Ectodermal cell (in vitro differentiated cells): ENCODE results near the gene GID8.

Experiments used
- H3K27ac ChIP-seq: 2 replicates; pipeline ENCODE4 v1.7.0; 2013; ENCODE audit warnings: mild to moderate bottlenecking, low read depth, low read length; ENCODE audit not compliant: insufficient read depth, poor library complexity, severe bottlenecking
- H3K27me3 ChIP-seq: 2 replicates; pipeline ENCODE4 v1.7.0; 2013; ENCODE audit warnings: mild to moderate bottlenecking, low read length; ENCODE audit not compliant: insufficient read depth, control insufficient read depth, poor library complexity, severe bottlenecking
- H3K36me3 ChIP-seq: one replicate; pipeline ENCODE4 v1.7.0; 2013; ENCODE audit warnings: low read length; ENCODE audit not compliant: control insufficient read depth, insufficient read depth
- H3K4me1 ChIP-seq: one replicate; pipeline ENCODE4 v1.7.0; 2013; ENCODE audit warnings: low read length; ENCODE audit not compliant: control insufficient read depth, insufficient read depth
- H3K4me3 ChIP-seq: 2 replicates; pipeline ENCODE4 v1.7.0; 2013; ENCODE audit warnings: low read depth, low read length, control low read depth; ENCODE audit not compliant: insufficient read depth
- H3K9me3 ChIP-seq: 2 replicates; pipeline ENCODE4 v1.7.0; 2013; ENCODE audit warnings: mild to moderate bottlenecking, low read length, moderate library complexity; ENCODE audit not compliant: control insufficient read depth
- WGBS, 2 experiments: methylation state at CpG; one replicate each; pipeline ENCODE4 v1.1.7; 2013; ENCODE audit warnings: missing lambda C conversion rate in 2 of 2; 5-methylcytosine and 5-hydroxymethylcytosine counted together

GID8 gene

GRCh38 chr20:62970307-62971210, 32.6 kb downstream of the GID8 start:
- Histone ChIP-seq H3K4me3 (no peak overlapping the region), H3K4me1 (peaks cover 22% of the 10 kb centered on the region), H3K9me3 (no peaks in the 10 kb centered on the region), H3K36me3 (no peaks in the 10 kb centered on the region), H3K27ac (no peak overlapping the region), H3K27me3 (peaks cover 40% of the 10 kb centered on the region)
- WGBS, 2 experiments: 76 to 77% methylated on average over 33 of the region's 33 CpGs

DNA sequence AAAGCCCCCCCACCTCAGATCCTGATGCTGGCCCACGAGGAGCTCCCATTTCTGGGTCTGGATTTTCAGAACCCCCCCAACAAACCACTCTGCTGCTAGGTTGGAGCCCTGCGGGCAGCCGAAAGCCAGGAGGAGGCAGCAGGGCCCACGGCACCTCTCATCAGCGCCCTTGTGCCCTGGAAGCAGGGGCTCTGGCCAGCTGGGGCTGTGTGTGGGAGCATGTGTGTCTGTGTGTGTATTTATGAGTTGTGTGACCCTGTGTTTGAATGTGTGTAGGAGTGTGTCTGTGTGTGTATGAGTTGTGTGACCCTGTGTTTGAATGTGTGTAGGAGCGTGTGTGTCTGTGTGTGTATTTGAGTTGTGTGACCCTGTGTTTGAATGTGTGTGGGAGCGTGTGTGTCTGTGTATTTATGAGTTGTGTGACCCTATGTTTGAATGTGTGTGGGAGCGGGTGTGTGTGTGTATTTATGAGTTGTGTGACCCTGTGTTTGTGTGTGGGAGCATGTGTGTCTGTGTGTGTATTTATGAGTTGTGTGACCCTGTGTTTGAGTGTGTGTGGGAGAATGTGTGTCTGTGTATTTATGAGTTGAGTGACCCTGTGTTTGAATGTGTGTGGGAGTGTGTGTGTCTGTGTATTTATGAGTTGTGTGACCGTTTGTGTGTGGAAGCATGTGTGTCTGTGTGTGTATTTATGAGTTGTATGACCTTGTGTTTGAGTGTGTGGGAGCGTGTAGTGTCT, 33.4 kb downstream of the GID8 start:
- H3K9me3 ChIP-seq: no peaks in the 10 kb centered on the region
- 77 to 78% methylated on average over 10 of the region's 10 CpGs for WGBS, 2 experiments
- peaks cover 22% of the 10 kb centered on the region for H3K4me1 ChIP-seq
- no peak overlapping the region for H3K4me3 ChIP-seq
- H3K36me3 ChIP-seq: no peaks in the 10 kb centered on the region
- H3K27ac ChIP-seq: no peak overlapping the region
- H3K27me3 ChIP-seq: peaks cover 45% of the 10 kb centered on the region

DNA sequence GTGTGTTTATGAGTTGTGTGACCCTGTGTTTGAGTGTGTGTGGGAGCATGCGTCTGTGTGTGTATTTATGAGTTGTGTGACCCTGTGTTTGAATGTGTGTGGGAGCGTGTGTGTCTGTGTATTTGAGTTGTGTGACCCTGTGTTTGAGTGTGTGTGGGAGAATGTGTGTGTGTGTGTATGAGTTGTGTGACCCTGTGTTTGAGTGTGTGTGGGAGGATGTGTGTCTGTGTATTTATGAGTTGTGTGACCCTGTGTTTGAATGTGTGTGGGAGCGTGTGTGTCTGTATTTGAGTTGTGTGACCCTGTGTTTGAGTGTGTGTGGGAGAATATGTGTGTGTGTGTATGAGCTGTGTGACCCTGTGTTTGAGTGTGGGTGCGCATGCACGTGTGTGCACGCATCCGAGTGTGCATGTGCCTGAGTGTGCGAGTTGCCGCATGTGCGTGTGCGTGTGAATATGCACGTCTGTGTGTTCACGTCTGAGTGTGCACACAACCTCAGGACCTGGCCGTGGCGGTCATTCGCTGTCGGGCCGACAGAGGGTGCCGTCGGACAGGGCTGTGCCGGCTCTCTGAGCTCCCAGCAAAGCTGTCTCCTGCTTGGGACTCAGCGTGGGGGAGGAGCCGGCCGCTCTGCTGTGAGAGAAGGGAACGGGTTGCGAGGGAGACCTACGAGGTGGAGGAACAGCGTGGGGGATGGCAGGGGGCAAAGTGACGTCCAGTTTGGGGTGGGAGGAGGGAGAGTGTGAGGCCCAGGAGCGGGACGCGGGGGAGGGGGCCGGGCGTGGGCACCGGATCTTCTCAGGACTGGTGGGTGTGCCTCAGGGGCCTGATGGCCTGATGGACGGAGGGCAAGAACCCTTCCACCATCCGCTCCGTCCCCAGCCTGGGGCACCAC, 34.2 kb downstream of the GID8 start:
- Histone ChIP-seq H3K27me3 (peaks cover 48% of the 10 kb centered on the region), H3K4me3 (no peak overlapping the region), H3K9me3 (no peaks in the 10 kb centered on the region), H3K4me1 (peaks cover 22% of the 10 kb centered on the region), H3K27ac (no peak overlapping the region), H3K36me3 (no peaks in the 10 kb centered on the region)
- WGBS, 2 experiments: 5 to 6% methylated on average over 38 of the region's 38 CpGs

- WGBS, 2 experiments: 12% methylated on average over 48 of the region's 48 CpGs
- H3K27me3 ChIP-seq: peaks cover 48% of the 10 kb centered on the region
- no peak overlapping the region for H3K27ac ChIP-seq
- no peaks in the 10 kb centered on the region for H3K36me3 ChIP-seq
- peaks cover 22% of the 10 kb centered on the region for H3K4me1 ChIP-seq
- H3K4me3 ChIP-seq: peak overlapping the region; percentile 4
- no peaks in the 10 kb centered on the region for H3K9me3 ChIP-seq
These were observed 35.1 kb downstream of the GID8 start for GRCh38 chr20:62972845-62973745.

DNA sequence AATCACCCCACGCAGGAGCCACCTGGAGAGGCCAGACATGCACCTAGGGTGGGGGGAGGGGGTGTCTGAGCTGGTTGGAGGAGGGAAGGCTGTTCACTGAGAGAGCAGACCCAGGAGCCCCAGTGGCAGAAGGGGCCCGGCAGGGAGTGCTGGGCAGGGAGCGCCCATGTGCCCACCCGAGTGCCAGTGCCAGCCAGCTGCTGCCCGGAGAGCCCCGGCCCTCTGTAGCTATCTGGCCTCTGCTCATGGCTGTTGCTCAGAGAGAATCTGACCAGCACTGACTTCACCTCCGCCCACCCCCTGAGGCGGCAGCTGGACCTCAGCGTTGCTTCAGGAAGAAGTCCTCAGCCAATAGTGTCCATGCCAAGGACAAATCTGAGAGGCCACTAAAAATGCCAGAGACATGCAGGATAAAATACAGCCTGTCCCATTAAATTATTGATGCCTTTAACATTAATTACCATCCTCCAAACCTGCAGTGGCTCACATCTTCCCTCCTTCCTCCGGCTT, 37.4 kb downstream of the GID8 start:
- H3K27me3 ChIP-seq: peaks cover 52% of the 10 kb centered on the region
- H3K4me3 ChIP-seq: no peak overlapping the region
- H3K4me1 ChIP-seq: peaks cover 32% of the 10 kb centered on the region
- H3K9me3 ChIP-seq: no peaks in the 10 kb centered on the region
- no peaks in the 10 kb centered on the region for H3K36me3 ChIP-seq
- H3K27ac ChIP-seq: no peak overlapping the region
- WGBS, 2 experiments: 65 to 71% methylated on average over 10 of the region's 10 CpGs

DNA sequence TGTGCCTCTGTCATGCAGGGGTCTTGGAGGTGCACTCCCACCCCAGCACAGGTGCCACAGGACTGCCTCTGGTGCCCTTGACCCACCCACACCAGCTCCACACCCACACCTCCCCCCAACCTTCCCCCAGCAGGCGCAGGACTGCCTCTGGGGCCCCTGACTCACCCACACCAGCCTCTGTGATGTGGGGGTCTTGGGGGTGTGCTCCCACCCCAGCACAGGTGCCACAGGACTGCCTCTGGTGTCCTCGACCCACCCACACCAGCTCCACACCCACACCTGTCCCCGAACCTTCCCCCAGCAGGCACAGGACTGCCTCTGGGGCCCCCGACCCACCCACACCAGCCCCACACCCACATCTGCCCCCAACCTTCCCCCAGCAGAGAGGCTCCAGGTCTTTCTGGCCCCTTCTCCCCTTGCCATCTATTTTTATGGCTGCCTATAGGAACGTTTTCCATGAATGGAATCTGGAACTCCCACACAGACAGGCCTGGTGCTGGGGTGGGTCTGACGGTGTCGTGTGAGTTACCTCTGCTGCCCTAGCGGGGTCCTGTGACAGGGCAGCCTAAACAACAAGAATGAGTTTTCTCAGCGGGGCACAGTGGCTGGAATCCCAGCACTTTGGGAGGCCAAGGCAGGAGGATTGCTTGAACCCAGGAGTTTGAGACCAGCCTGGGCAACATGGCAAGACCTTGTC, 38.0 kb downstream of the GID8 start:
- no peak overlapping the region for H3K27ac ChIP-seq
- peaks cover 35% of the 10 kb centered on the region for H3K4me1 ChIP-seq
- H3K36me3 ChIP-seq: no peaks in the 10 kb centered on the region
- 68 to 69% methylated on average over 9 of the region's 9 CpGs for WGBS, 2 experiments
- no peak overlapping the region for H3K4me3 ChIP-seq
- no peaks in the 10 kb centered on the region for H3K9me3 ChIP-seq
- H3K27me3 ChIP-seq: peaks cover 49% of the 10 kb centered on the region

GRCh38 chr20:62976886-62977285, 38.9 kb downstream of the GID8 start:
- WGBS, 2 experiments: 92 to 95% methylated on average over 16 of the region's 16 CpGs

GRCh38 chr20:62977613-62978560, 39.9 kb downstream of the GID8 start:
- Histone ChIP-seq H3K36me3 (no peaks in the 10 kb centered on the region), H3K27me3 (peaks cover 39% of the 10 kb centered on the region), H3K9me3 (no peaks in the 10 kb centered on the region), H3K4me1 (peaks cover 42% of the 10 kb centered on the region), H3K4me3 (no peak overlapping the region), H3K27ac (no peak overlapping the region)
- 91% methylated on average over 38 of the region's 38 CpGs for WGBS, 2 experiments

More at GRCh38 chr20:62976886-62977285, 38.9 kb downstream of the GID8 start:
- Histone ChIP-seq H3K27ac (no peak overlapping the region), H3K4me1 (peaks cover 38% of the 10 kb centered on the region), H3K36me3 (no peaks in the 10 kb centered on the region), H3K9me3 (no peaks in the 10 kb centered on the region), H3K27me3 (peaks cover 49% of the 10 kb centered on the region), H3K4me3 (no peak overlapping the region)
